Cardiac muscle cell (in vitro differentiated cells and primary cell): ENCODE results near the gene LRRC34. TPM values are rescaled to one million over a fixed set of nuclear protein-coding genes. Genes with fewer than 3 reads are reported as not detected.
A peak's percentile ranks its signal among the peaks of the same experiment; 100 is the strongest.

Source experiments
- DNase-seq, 2 donors: peaks; one replicate each; pipeline versions ENCODE4 v3.0.0 to v3.0.0-alpha.2; 2010 to 2017; ENCODE audit warnings: low read depth in 1 of 2, low spot score in 1 of 2
- H3K27ac ChIP-seq: fragments of 200-600 bp; sonication (generic); 2 replicates; pipeline ENCODE4 v1.5.1; 2016
- H3K27me3 ChIP-seq: fragments of 200-600 bp; sonication (generic); 2 replicates; pipeline ENCODE4 v1.6.0; 2016; ENCODE audit warnings: control low read depth
- H3K36me3 ChIP-seq: fragments of 200-600 bp; sonication (generic); 2 replicates; pipeline ENCODE4 v1.5.1; 2016; ENCODE audit warnings: control low read depth
- H3K4me1 ChIP-seq: fragments of 200-600 bp; sonication (generic); 2 replicates; pipeline ENCODE4 v1.8.1; 2017; ENCODE audit warnings: low read depth, mild to moderate bottlenecking, mixed run types
- H3K4me3 ChIP-seq: fragments of 200-600 bp; sonication (generic); 2 replicates; pipeline ENCODE4 v1.5.1; 2016; ENCODE audit warnings: mild to moderate bottlenecking
- H3K9me3 ChIP-seq: fragments of 200-600 bp; sonication (generic); 2 replicates; pipeline ENCODE4 v1.5.1; 2017; ENCODE audit warnings: low read depth, mild to moderate bottlenecking, control low read depth
- polyA plus RNA-seq: library from polyadenylated mRNA; unstranded; fragments of >200 nt; fragmentation: Nextera tagmentation; extraction: Ambion mirVana; gene quantifications from 2 replicates; pipeline ENCODE4 v1.2.1, GENCODE V29; 2016
- total RNA-seq: library from RNA; depleted of rRNA; stranded (reverse); fragments of >200 nt; gene quantifications from 2 replicates; pipeline ENCODE4 v1.2.3, GENCODE V29; 2016
- TF ChIP-seq, protein P1 (sequence below): IDR thresholded peaks from 2 replicates; pipeline ENCODE4 v1.5.1; 2012; ENCODE audit warnings: low read depth, mild to moderate bottlenecking, low read length

Gene LRRC34
- total and polyA plus RNA-seq, 2 experiments from 2014 or later, result 5.2 to 6.8 TPM

DNA sequence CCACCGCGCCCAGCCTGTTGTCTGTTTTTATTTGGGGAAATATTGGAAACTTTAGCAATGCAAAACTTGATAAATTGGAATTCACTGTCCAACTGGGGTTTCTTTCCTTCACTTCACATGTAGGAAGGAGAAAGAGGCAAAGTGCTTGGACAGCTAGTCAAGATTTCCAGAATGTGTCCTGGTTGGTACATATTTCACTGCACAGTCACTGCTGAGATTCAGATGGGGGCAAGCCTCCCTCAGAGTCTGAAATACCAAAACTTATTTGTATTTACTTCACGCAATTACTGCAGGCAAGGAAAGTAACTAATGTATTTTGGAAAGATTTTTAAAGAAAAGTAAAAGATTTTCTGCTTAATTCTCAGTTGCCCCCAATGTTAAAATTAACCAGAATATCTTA, 36.0 kb upstream of the LRRC34 start:
- Histone ChIP-seq H3K27me3 (no peaks in the 10 kb centered on the region), H3K4me3 (no peak overlapping the region), H3K27ac (no peak overlapping the region), H3K36me3 (no peaks in the 10 kb centered on the region), H3K4me1 (peaks cover 4% of the 10 kb centered on the region), H3K9me3 (no peaks in the 10 kb centered on the region)
- TF ChIP-seq, protein P1, sequence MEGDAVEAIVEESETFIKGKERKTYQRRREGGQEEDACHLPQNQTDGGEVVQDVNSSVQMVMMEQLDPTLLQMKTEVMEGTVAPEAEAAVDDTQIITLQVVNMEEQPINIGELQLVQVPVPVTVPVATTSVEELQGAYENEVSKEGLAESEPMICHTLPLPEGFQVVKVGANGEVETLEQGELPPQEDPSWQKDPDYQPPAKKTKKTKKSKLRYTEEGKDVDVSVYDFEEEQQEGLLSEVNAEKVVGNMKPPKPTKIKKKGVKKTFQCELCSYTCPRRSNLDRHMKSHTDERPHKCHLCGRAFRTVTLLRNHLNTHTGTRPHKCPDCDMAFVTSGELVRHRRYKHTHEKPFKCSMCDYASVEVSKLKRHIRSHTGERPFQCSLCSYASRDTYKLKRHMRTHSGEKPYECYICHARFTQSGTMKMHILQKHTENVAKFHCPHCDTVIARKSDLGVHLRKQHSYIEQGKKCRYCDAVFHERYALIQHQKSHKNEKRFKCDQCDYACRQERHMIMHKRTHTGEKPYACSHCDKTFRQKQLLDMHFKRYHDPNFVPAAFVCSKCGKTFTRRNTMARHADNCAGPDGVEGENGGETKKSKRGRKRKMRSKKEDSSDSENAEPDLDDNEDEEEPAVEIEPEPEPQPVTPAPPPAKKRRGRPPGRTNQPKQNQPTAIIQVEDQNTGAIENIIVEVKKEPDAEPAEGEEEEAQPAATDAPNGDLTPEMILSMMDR, result no peak
- DNase-seq, result no peak

- H3K4me1 ChIP-seq, result peaks cover 4% of the 10 kb centered on the region
These were observed 35.2 kb upstream of the LRRC34 start for GRCh38 chr3:169847896-169848295.

GRCh38 chr3:169846458-169847193, 33.9 kb upstream of the LRRC34 start:
- no peaks in the 10 kb centered on the region for H3K9me3 ChIP-seq
- no peak overlapping the region for H3K4me3 ChIP-seq
- no peaks in the 10 kb centered on the region for H3K36me3 ChIP-seq
- DNase-seq, result peak in 1 of 2 donors; percentile 45
- peaks cover 4% of the 10 kb centered on the region for H3K4me1 ChIP-seq
- TF ChIP-seq, protein P1, result no peak
- H3K27ac ChIP-seq, result no peak overlapping the region
- H3K27me3 ChIP-seq, result no peaks in the 10 kb centered on the region

More at GRCh38 chr3:169847896-169848295, 35.2 kb upstream of the LRRC34 start:
- H3K27me3 ChIP-seq, result no peaks in the 10 kb centered on the region
- no peaks in the 10 kb centered on the region for H3K36me3 ChIP-seq
- H3K9me3 ChIP-seq, result no peaks in the 10 kb centered on the region
- peak overlapping the region; percentile 61 for H3K27ac ChIP-seq
- peak in 1 of 2 donors; percentile 76 for DNase-seq
- no peak overlapping the region for H3K4me3 ChIP-seq
- TF ChIP-seq, protein P1, result no peak

DNA sequence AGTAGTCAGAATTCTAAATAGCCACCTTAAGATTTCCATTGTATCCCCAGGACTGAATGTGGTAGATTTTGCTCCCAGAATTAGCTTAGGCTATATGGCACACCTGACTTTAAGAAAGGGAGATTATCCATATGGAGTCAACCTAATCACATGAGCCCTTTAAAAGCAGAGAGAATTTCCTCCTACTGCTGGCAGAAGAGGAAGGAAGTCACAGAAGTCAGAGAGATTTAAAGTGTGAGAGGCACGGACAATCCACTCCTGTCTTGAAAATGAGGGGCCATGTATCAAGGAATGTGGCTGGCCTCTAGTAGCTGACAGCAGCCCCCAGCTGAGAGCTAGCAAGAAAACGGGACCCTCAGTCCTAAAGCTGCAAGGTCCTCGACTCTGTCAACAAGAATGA, 30.3 kb upstream of the LRRC34 start:
- Histone ChIP-seq H3K27me3 (no peaks in the 10 kb centered on the region), H3K36me3 (no peaks in the 10 kb centered on the region), H3K4me3 (no peak overlapping the region), H3K4me1 (peaks cover 4% of the 10 kb centered on the region), H3K27ac (no peak overlapping the region), H3K9me3 (no peaks in the 10 kb centered on the region)
- TF ChIP-seq, protein P1, result no peak
- DNase-seq, result no peak

DNA sequence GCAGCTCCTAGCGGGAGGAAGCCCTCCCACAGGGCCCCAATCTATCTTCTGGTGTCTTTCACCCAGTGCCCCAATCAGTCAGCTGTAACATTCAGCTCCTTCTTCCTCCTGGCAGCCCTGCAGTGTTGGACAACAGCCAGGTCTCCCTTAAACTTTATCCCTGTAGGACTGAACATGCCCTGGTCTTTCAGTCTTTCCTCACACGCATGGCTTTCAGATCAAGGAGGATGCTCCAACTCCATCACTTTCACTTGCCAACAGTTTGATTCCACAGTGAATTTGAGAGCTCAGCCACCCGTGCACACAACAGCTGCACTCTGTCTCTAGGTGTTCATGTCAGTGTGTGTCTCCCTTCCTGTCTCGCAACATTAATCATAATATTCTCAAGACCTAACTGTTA, 28.5 kb upstream of the LRRC34 start:
- no peaks in the 10 kb centered on the region for H3K4me1 ChIP-seq
- no peak overlapping the region for H3K27ac ChIP-seq
- H3K36me3 ChIP-seq, result no peaks in the 10 kb centered on the region
- no peaks in the 10 kb centered on the region for H3K9me3 ChIP-seq
- peak in 1 of 2 donors; percentile 59 for DNase-seq
- no peak overlapping the region for H3K4me3 ChIP-seq
- TF ChIP-seq, protein P1, result no peak
- H3K27me3 ChIP-seq, result no peaks in the 10 kb centered on the region
